ENCODE data around the gene GRIK3.

The GRIK3 gene

DNA sequence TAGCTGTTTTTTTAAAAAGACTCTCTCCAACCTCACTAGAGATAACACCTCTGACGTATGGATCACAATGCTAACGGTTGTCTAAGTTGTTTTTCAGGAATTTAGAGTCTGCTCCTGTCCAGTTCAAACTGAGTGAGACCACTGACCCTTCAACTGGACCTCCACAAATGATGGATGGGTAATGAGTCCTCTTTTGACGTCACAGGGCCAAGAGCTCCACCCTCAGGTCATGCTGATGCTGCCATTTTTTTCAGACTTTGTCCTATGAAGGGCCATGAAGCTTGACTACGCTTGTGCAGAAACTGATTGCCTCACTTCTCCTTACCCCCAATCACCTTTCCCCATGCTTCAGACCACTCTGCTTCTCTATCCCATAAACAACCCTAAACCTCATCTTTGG lies 16.6 kb downstream of the GRIK3 start:
- Histone ChIP-seq H3K9me3 (ENCODE audit: control insufficient read depth, low read length) (no peaks in the 10 kb centered on the region), H2AFZ (ENCODE audit: low read depth, low read length) (no peak overlapping the region), H2BK5ac (ENCODE audit: low read depth, low read length, poor library complexity, severe bottlenecking) (no peak overlapping the region), H3K79me1 (replicated peaks; ENCODE audit: low read length, poor library complexity, severe bottlenecking) (no peaks in the 10 kb centered on the region), H3K4me3 (ENCODE audit: insufficient read depth in 1 of 2, low read depth in 1 of 2, low read length in 2 of 2) (no peak overlapping the region), H2BK15ac (ENCODE audit: low read depth, poor library complexity, severe bottlenecking) (no peak overlapping the region), H3K4ac (ENCODE audit: low read depth in 1 of 2, low read length in 2 of 2) (no peak overlapping the region), H3K4me2 (ENCODE audit: low read length, poor library complexity, severe bottlenecking) (no peak overlapping the region), H3K36me3 (ENCODE audit: control insufficient read depth in 1 of 2, insufficient read depth in 2 of 2, low read depth in 1 of 2, low read length in 2 of 2) (no peaks in the 10 kb centered on the region), H3K18ac (ENCODE audit: low read depth in 1 of 2, low read length in 2 of 2) (no peak overlapping the region), H2BK120ac (ENCODE audit: low read depth, low read length) (no peak overlapping the region), H3K9ac (ENCODE audit: low read length) (no peak overlapping the region), H3K23ac (ENCODE audit: low read length in 2 of 2) (no peak overlapping the region), H4K8ac (ENCODE audit: low read length) (no peak overlapping the region), H3K27ac (ENCODE audit: low read length, poor library complexity, severe bottlenecking) (no peak overlapping the region), H3K4me1 (ENCODE audit: control insufficient read depth, insufficient read depth, low read depth, low read length) (no peaks in the 10 kb centered on the region), H3K14ac (ENCODE audit: low read length in 2 of 2) (no peak overlapping the region), H4K91ac (ENCODE audit: low read length) (no peak overlapping the region), H2BK12ac (ENCODE audit: low read length in 2 of 2) (no peak overlapping the region), H3K27me3 (ENCODE audit: control insufficient read depth in 1 of 2, insufficient read depth in 1 of 2, low read length in 2 of 2) (no peaks in the 10 kb centered on the region), H2AK5ac (ENCODE audit: low read length, severe bottlenecking) (no peak overlapping the region)
- DNase-seq = no peak
- WGBS = 73% methylated on average over 4 of the region's 4 CpGs

- Histone ChIP-seq H3K4me2 (ENCODE audit: low read length, poor library complexity, severe bottlenecking) (no peak overlapping the region), H2BK12ac (ENCODE audit: low read length in 2 of 2) (no peak overlapping the region), H4K91ac (ENCODE audit: low read length) (no peak overlapping the region), H2BK120ac (ENCODE audit: low read depth, low read length) (no peak overlapping the region), H3K18ac (ENCODE audit: low read depth in 1 of 2, low read length in 2 of 2) (no peak overlapping the region), H3K14ac (ENCODE audit: low read length in 2 of 2) (no peak overlapping the region), H3K4me1 (ENCODE audit: control insufficient read depth, insufficient read depth, low read depth, low read length) (no peaks in the 10 kb centered on the region), H3K27ac (ENCODE audit: low read length, poor library complexity, severe bottlenecking) (no peak overlapping the region), H3K27me3 (ENCODE audit: control insufficient read depth in 1 of 2, insufficient read depth in 1 of 2, low read length in 2 of 2) (no peaks in the 10 kb centered on the region), H3K36me3 (ENCODE audit: control insufficient read depth in 1 of 2, insufficient read depth in 2 of 2, low read depth in 1 of 2, low read length in 2 of 2) (no peaks in the 10 kb centered on the region), H2BK15ac (ENCODE audit: low read depth, poor library complexity, severe bottlenecking) (no peak overlapping the region), H2AFZ (ENCODE audit: low read depth, low read length) (no peak overlapping the region), H3K4me3 (ENCODE audit: insufficient read depth in 1 of 2, low read depth in 1 of 2, low read length in 2 of 2) (no peak overlapping the region), H2AK5ac (ENCODE audit: low read length, severe bottlenecking) (no peak overlapping the region), H3K79me1 (replicated peaks; ENCODE audit: low read length, poor library complexity, severe bottlenecking) (no peaks in the 10 kb centered on the region), H3K9me3 (ENCODE audit: control insufficient read depth, low read length) (no peaks in the 10 kb centered on the region), H3K23ac (ENCODE audit: low read length in 2 of 2) (no peak overlapping the region), H3K9ac (ENCODE audit: low read length) (no peak overlapping the region), H3K4ac (ENCODE audit: low read depth in 1 of 2, low read length in 2 of 2) (no peak overlapping the region), H4K8ac (ENCODE audit: low read length) (no peak overlapping the region), H2BK5ac (ENCODE audit: low read depth, low read length, poor library complexity, severe bottlenecking) (no peak overlapping the region)
- DNase-seq = no peak
These were observed 18.2 kb downstream of the GRIK3 start for GRCh38 chr1:37016121-37016520.

DNA sequence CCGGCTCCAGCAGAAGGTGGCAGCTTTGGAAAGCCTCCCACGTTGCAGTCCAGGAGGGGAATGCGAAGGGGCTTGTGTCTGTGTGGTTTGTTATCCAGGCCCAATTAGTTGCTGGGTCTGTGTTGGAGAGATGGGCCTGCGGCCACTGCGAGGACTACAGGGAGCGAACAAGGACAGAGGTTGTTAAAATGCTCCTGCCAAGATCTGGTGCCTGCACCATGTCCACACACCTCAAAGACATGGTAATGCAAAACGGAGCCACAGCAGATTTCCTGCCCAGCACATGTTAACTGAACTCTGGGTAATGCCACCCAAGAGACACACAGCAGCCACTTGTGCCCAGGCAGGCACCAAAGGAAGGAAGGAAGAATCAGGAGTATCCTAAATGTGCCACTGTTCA lies 18.6 kb downstream of the GRIK3 start:
- H3K4me3 ChIP-seq (ENCODE audit: insufficient read depth in 1 of 2, low read depth in 1 of 2, low read length in 2 of 2) = no peak overlapping the region
- H4K8ac ChIP-seq (ENCODE audit: low read length) = no peak overlapping the region
- H3K18ac ChIP-seq (ENCODE audit: low read depth in 1 of 2, low read length in 2 of 2) = no peak overlapping the region
- H2BK15ac ChIP-seq (ENCODE audit: low read depth, poor library complexity, severe bottlenecking) = no peak overlapping the region
- H2BK120ac ChIP-seq (ENCODE audit: low read depth, low read length) = no peak overlapping the region
- H3K27me3 ChIP-seq (ENCODE audit: control insufficient read depth in 1 of 2, insufficient read depth in 1 of 2, low read length in 2 of 2) = no peaks in the 10 kb centered on the region
- no peak overlapping the region for H3K23ac ChIP-seq (ENCODE audit: low read length in 2 of 2)
- H3K9me3 ChIP-seq (ENCODE audit: control insufficient read depth, low read length) = no peaks in the 10 kb centered on the region
- H2BK5ac ChIP-seq (ENCODE audit: low read depth, low read length, poor library complexity, severe bottlenecking) = no peak overlapping the region
- no peak overlapping the region for H3K4me2 ChIP-seq (ENCODE audit: low read length, poor library complexity, severe bottlenecking)
- H3K27ac ChIP-seq (ENCODE audit: low read length, poor library complexity, severe bottlenecking) = no peak overlapping the region
- H3K9ac ChIP-seq (ENCODE audit: low read length) = no peak overlapping the region
- H3K14ac ChIP-seq (ENCODE audit: low read length in 2 of 2) = no peak overlapping the region
- no peak overlapping the region for H3K4ac ChIP-seq (ENCODE audit: low read depth in 1 of 2, low read length in 2 of 2)
- H3K36me3 ChIP-seq (ENCODE audit: control insufficient read depth in 1 of 2, insufficient read depth in 2 of 2, low read depth in 1 of 2, low read length in 2 of 2) = no peaks in the 10 kb centered on the region
- H2BK12ac ChIP-seq (ENCODE audit: low read length in 2 of 2) = no peak overlapping the region
- DNase-seq = no peak
- H3K4me1 ChIP-seq (ENCODE audit: control insufficient read depth, insufficient read depth, low read depth, low read length) = no peaks in the 10 kb centered on the region
- 80% methylated on average over 7 of the region's 7 CpGs for WGBS
- H4K91ac ChIP-seq (ENCODE audit: low read length) = no peak overlapping the region
- no peak overlapping the region for H2AFZ ChIP-seq (ENCODE audit: low read depth, low read length)
- no peaks in the 10 kb centered on the region for H3K79me1 ChIP-seq (replicated peaks; ENCODE audit: low read length, poor library complexity, severe bottlenecking)
- H2AK5ac ChIP-seq (ENCODE audit: low read length, severe bottlenecking) = no peak overlapping the region

DNA sequence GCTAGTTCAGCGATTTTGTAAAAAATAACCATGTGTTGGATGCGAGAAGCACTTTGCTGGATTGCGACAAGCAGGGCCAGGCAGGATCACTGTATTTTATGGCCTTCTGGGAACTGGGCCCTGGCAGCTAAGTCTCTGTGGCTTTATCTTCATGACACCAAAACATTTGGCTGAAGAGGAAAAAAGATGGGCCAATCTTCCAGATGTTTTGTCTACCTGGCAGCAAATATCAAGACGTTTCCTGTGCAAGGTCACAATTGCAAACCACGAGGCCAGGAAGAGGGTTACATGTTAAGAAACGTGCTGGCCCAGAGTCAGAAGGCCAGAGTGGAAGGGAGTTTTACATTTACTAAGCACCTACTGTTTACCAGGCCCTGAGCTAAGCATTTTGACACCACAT lies 22.1 kb downstream of the GRIK3 start:
- H3K36me3 ChIP-seq (ENCODE audit: control insufficient read depth in 1 of 2, insufficient read depth in 2 of 2, low read depth in 1 of 2, low read length in 2 of 2) = no peaks in the 10 kb centered on the region
- no peak overlapping the region for H2BK5ac ChIP-seq (ENCODE audit: low read depth, low read length, poor library complexity, severe bottlenecking)
- WGBS = 58% methylated on average over 6 of the region's 6 CpGs
- H3K27ac ChIP-seq (ENCODE audit: low read length, poor library complexity, severe bottlenecking) = no peak overlapping the region
- H4K8ac ChIP-seq (ENCODE audit: low read length) = no peak overlapping the region
- no peaks in the 10 kb centered on the region for H3K79me1 ChIP-seq (replicated peaks; ENCODE audit: low read length, poor library complexity, severe bottlenecking)
- no peak overlapping the region for H3K4me2 ChIP-seq (ENCODE audit: low read length, poor library complexity, severe bottlenecking)
- no peak overlapping the region for H2BK15ac ChIP-seq (ENCODE audit: low read depth, poor library complexity, severe bottlenecking)
- H3K4ac ChIP-seq (ENCODE audit: low read depth in 1 of 2, low read length in 2 of 2) = no peak overlapping the region
- no peak overlapping the region for H3K4me3 ChIP-seq (ENCODE audit: insufficient read depth in 1 of 2, low read depth in 1 of 2, low read length in 2 of 2)
- H3K18ac ChIP-seq (ENCODE audit: low read depth in 1 of 2, low read length in 2 of 2) = no peak overlapping the region
- no peak overlapping the region for H2BK12ac ChIP-seq (ENCODE audit: low read length in 2 of 2)
- no peak overlapping the region for H4K91ac ChIP-seq (ENCODE audit: low read length)
- no peak overlapping the region for H2AFZ ChIP-seq (ENCODE audit: low read depth, low read length)
- no peak overlapping the region for H3K9ac ChIP-seq (ENCODE audit: low read length)
- H3K4me1 ChIP-seq (ENCODE audit: control insufficient read depth, insufficient read depth, low read depth, low read length) = no peaks in the 10 kb centered on the region
- no peaks in the 10 kb centered on the region for H3K27me3 ChIP-seq (ENCODE audit: control insufficient read depth in 1 of 2, insufficient read depth in 1 of 2, low read length in 2 of 2)
- H3K23ac ChIP-seq (ENCODE audit: low read length in 2 of 2) = no peak overlapping the region
- H3K9me3 ChIP-seq (ENCODE audit: control insufficient read depth, low read length) = no peaks in the 10 kb centered on the region
- H2AK5ac ChIP-seq (ENCODE audit: low read length, severe bottlenecking) = no peak overlapping the region
- no peak overlapping the region for H3K14ac ChIP-seq (ENCODE audit: low read length in 2 of 2)
- no peak for DNase-seq
- H2BK120ac ChIP-seq (ENCODE audit: low read depth, low read length) = no peak overlapping the region

All from mesenchymal stem cell (in vitro differentiated cells and primary cell).